ENCODE measurements around the gene ROBO2. TPM values are rescaled to one million over a fixed set of nuclear protein-coding genes. Genes with fewer than 3 reads are reported as not detected.

ROBO2 gene
- total RNA-seq, 1 experiment from 2014 or later, result 0.07 TPM

GRCh38 chr3:77147836-77148578 is 108.1 kb downstream of the ROBO2 start:
- Histone ChIP-seq H3K4me3 (no peak overlapping the region), H3K36me3 (no peaks in the 10 kb centered on the region), H3K9me3 (no peaks in the 10 kb centered on the region), H3K27me3 (no peaks in the 10 kb centered on the region)
- DNase-seq, result peak; percentile 0

GRCh38 chr3:77149382-77149781 is 109.5 kb downstream of the ROBO2 start:
- DNase-seq, result no peak
- Histone ChIP-seq H3K36me3 (no peaks in the 10 kb centered on the region), H3K27me3 (no peaks in the 10 kb centered on the region), H3K9me3 (no peaks in the 10 kb centered on the region), H3K4me3 (no peak overlapping the region)

GRCh38 chr3:77150028-77150427 is 110.1 kb downstream of the ROBO2 start:
- H3K9me3 ChIP-seq, result no peaks in the 10 kb centered on the region
- no peaks in the 10 kb centered on the region for H3K27me3 ChIP-seq
- H3K4me3 ChIP-seq, result no peak overlapping the region
- no peak for DNase-seq
- H3K36me3 ChIP-seq, result no peaks in the 10 kb centered on the region

- no peaks in the 10 kb centered on the region for H3K9me3 ChIP-seq
- no peak overlapping the region for H3K4me3 ChIP-seq
- no peaks in the 10 kb centered on the region for H3K36me3 ChIP-seq
- DNase-seq, result no peak
- H3K27me3 ChIP-seq, result no peaks in the 10 kb centered on the region
Observed at GRCh38 chr3:77150759-77151158, 110.9 kb downstream of the ROBO2 start.

GRCh38 chr3:77158730-77159581 is 119.1 kb downstream of the ROBO2 start:
- no peak overlapping the region for H3K4me3 ChIP-seq
- no peaks in the 10 kb centered on the region for H3K27me3 ChIP-seq
- DNase-seq, result no peak
- no peaks in the 10 kb centered on the region for H3K36me3 ChIP-seq
- H3K9me3 ChIP-seq, result no peaks in the 10 kb centered on the region

GRCh38 chr3:77160931-77161497 is 121.1 kb downstream of the ROBO2 start:
- no peak overlapping the region for H3K4me3 ChIP-seq
- no peaks in the 10 kb centered on the region for H3K36me3 ChIP-seq
- DNase-seq, result no peak
- no peaks in the 10 kb centered on the region for H3K27me3 ChIP-seq
- no peaks in the 10 kb centered on the region for H3K9me3 ChIP-seq

- H3K36me3 ChIP-seq, result no peaks in the 10 kb centered on the region
- no peaks in the 10 kb centered on the region for H3K9me3 ChIP-seq
- H3K27me3 ChIP-seq, result no peaks in the 10 kb centered on the region
- DNase-seq, result no peak
- no peak overlapping the region for H3K4me3 ChIP-seq
Observed at GRCh38 chr3:77169823-77170222, 129.9 kb downstream of the ROBO2 start.

GRCh38 chr3:77171026-77171425 is 131.1 kb downstream of the ROBO2 start:
- no peaks in the 10 kb centered on the region for H3K9me3 ChIP-seq
- no peaks in the 10 kb centered on the region for H3K27me3 ChIP-seq
- DNase-seq, result no peak
- no peak overlapping the region for H3K4me3 ChIP-seq
- no peaks in the 10 kb centered on the region for H3K36me3 ChIP-seq

GRCh38 chr3:77179762-77180161 is 139.9 kb downstream of the ROBO2 start:
- Histone ChIP-seq H3K27me3 (no peaks in the 10 kb centered on the region), H3K4me3 (no peak overlapping the region), H3K9me3 (no peaks in the 10 kb centered on the region), H3K36me3 (no peaks in the 10 kb centered on the region)
- no peak for DNase-seq

- Histone ChIP-seq H3K4me3 (no peak overlapping the region), H3K27me3 (no peaks in the 10 kb centered on the region), H3K9me3 (no peaks in the 10 kb centered on the region), H3K36me3 (no peaks in the 10 kb centered on the region)
- no peak for DNase-seq
Observed at GRCh38 chr3:77182341-77182740, 142.4 kb downstream of the ROBO2 start.

- no peak for DNase-seq
- Histone ChIP-seq H3K4me3 (no peak overlapping the region), H3K27me3 (no peaks in the 10 kb centered on the region), H3K36me3 (no peaks in the 10 kb centered on the region), H3K9me3 (no peaks in the 10 kb centered on the region)
Observed at GRCh38 chr3:77186319-77186718, 146.4 kb downstream of the ROBO2 start.

GRCh38 chr3:77186728-77187127 is 146.8 kb downstream of the ROBO2 start:
- H3K27me3 ChIP-seq, result no peaks in the 10 kb centered on the region
- no peaks in the 10 kb centered on the region for H3K36me3 ChIP-seq
- no peak for DNase-seq
- H3K9me3 ChIP-seq, result no peaks in the 10 kb centered on the region
- no peak overlapping the region for H3K4me3 ChIP-seq

GRCh38 chr3:77188210-77188609 is 148.3 kb downstream of the ROBO2 start:
- DNase-seq, result no peak
- H3K27me3 ChIP-seq, result no peaks in the 10 kb centered on the region
- H3K36me3 ChIP-seq, result no peaks in the 10 kb centered on the region
- no peak overlapping the region for H3K4me3 ChIP-seq
- no peaks in the 10 kb centered on the region for H3K9me3 ChIP-seq

GRCh38 chr3:77189258-77189657 is 149.4 kb downstream of the ROBO2 start:
- no peaks in the 10 kb centered on the region for H3K27me3 ChIP-seq
- H3K9me3 ChIP-seq, result no peaks in the 10 kb centered on the region
- no peak overlapping the region for H3K4me3 ChIP-seq
- no peaks in the 10 kb centered on the region for H3K36me3 ChIP-seq
- DNase-seq, result no peak

- Histone ChIP-seq H3K27me3 (no peaks in the 10 kb centered on the region), H3K36me3 (no peaks in the 10 kb centered on the region), H3K4me3 (no peak overlapping the region), H3K9me3 (no peaks in the 10 kb centered on the region)
- DNase-seq, result no peak
Observed at GRCh38 chr3:77189684-77190083, 149.8 kb downstream of the ROBO2 start.

GRCh38 chr3:77190374-77190773 is 150.5 kb downstream of the ROBO2 start:
- DNase-seq, result no peak
- H3K4me3 ChIP-seq, result no peak overlapping the region
- H3K9me3 ChIP-seq, result no peaks in the 10 kb centered on the region
- no peaks in the 10 kb centered on the region for H3K27me3 ChIP-seq
- no peaks in the 10 kb centered on the region for H3K36me3 ChIP-seq

GRCh38 chr3:77191014-77191413 is 151.1 kb downstream of the ROBO2 start:
- no peaks in the 10 kb centered on the region for H3K27me3 ChIP-seq
- H3K9me3 ChIP-seq, result no peaks in the 10 kb centered on the region
- DNase-seq, result no peak
- H3K36me3 ChIP-seq, result no peaks in the 10 kb centered on the region
- no peak overlapping the region for H3K4me3 ChIP-seq

Measured in MG63 (cell line).